Tibial nerve (tissue), 4 donors: ENCODE measurements around the gene RUSC1. TPM values are rescaled to one million over a fixed set of nuclear protein-coding genes. Genes with fewer than 3 reads are reported as not detected.
A peak's percentile ranks its signal among the peaks of the same experiment; 100 is the strongest.

Experiments
- DNase-seq, 2 donors: peaks; one replicate each; pipeline ENCODE4 v3.0.0-alpha.2; 2019; ENCODE audit warnings: low spot score in 2 of 2
- H3K27ac ChIP-seq, 4 donors: fragments of 200-600 bp; sonication (generic) in 3 of 4; one replicate each; pipeline ENCODE4 v1.5.1; 2017 to 2019; ENCODE audit warnings: mild to moderate bottlenecking in 1 of 4
- H3K27me3 ChIP-seq, 2 donors: fragments of 200-600 bp; sonication (generic) in 1 of 2; one replicate each; pipeline versions ENCODE4 v1.5.1 to v1.6.0; 2017 to 2019
- H3K36me3 ChIP-seq, 3 donors: fragments of 200-600 bp; sonication (generic); one replicate each; pipeline ENCODE4 v1.5.1; 2018 to 2019
- H3K4me1 ChIP-seq, 4 donors: fragments of 200-600 bp; sonication (generic) in 3 of 4; one replicate each; pipeline ENCODE4 v1.5.1; 2017 to 2019
- H3K4me3 ChIP-seq, 4 donors: fragments of 200-600 bp; sonication (generic) in 3 of 4; one replicate each; pipeline ENCODE4 v1.5.1; 2017 to 2019; ENCODE audit warnings: mild to moderate bottlenecking in 1 of 4, moderate library complexity in 1 of 4
- H3K9me3 ChIP-seq, 4 donors: fragments of 200-600 bp; sonication (generic) in 3 of 4; one replicate each; pipeline ENCODE4 v1.5.1; 2017 to 2019
- EP300 ChIP-seq, 2 donors: sonication (generic); formaldehyde crosslinking; IDR thresholded peaks; one replicate each; pipeline ENCODE4 v1.6.1; 2017; ENCODE audit warnings: antibody characterized with exemption in 2 of 2, mild to moderate bottlenecking in 1 of 2
- POLR2A ChIP-seq, 2 donors: fragments of 450-650 bp; IDR thresholded peaks; one replicate each; pipeline ENCODE4 v1.6.1; 2017; ENCODE audit warnings: antibody characterized with exemption in 2 of 2, mild to moderate bottlenecking in 2 of 2, moderate library complexity in 2 of 2
- WGBS, 2 donors: methylation state at CpG; one replicate each; pipeline ENCODE4 v1.1.5; 2018; 5-methylcytosine and 5-hydroxymethylcytosine counted together
- total RNA-seq, 4 donors: library from RNA; depleted of rRNA; stranded (reverse); fragments of >200 nt; gene quantifications; one replicate each; pipeline ENCODE4 v1.1.0, GENCODE V29; 2016
- TF ChIP-seq, protein P1 (sequence below), 5 experiments: fragments of 200-600 bp in 3 of 5; fragments of 450-650 bp in 2 of 5; sonication (generic) in 3 of 5; IDR thresholded peaks; one replicate each; pipeline ENCODE4 v1.5.1; 2016 to 2019; ENCODE audit warnings: antibody characterized with exemption in 5 of 5, mild to moderate bottlenecking in 3 of 5, moderate library complexity in 2 of 5

RUSC1 gene
- total RNA-seq = 10 to 100 TPM; 22.2 to 36.0 (median 26.5) TPM

GRCh38 chr1:155320661-155321617 is at the start of gene RUSC1:
RUSC1 (plus strand) TSS chr1:155320894; CDS start chr1:155321774, 880 bp downstream.
- TF ChIP-seq POLR2A (IDR thresholded peaks at IDR 0.05) (peak in 1 of 2 donors; percentile 64), EP300 (IDR thresholded peaks at IDR 0.05) (peak; percentile 63 to 80)
- TF ChIP-seq, protein P1, sequence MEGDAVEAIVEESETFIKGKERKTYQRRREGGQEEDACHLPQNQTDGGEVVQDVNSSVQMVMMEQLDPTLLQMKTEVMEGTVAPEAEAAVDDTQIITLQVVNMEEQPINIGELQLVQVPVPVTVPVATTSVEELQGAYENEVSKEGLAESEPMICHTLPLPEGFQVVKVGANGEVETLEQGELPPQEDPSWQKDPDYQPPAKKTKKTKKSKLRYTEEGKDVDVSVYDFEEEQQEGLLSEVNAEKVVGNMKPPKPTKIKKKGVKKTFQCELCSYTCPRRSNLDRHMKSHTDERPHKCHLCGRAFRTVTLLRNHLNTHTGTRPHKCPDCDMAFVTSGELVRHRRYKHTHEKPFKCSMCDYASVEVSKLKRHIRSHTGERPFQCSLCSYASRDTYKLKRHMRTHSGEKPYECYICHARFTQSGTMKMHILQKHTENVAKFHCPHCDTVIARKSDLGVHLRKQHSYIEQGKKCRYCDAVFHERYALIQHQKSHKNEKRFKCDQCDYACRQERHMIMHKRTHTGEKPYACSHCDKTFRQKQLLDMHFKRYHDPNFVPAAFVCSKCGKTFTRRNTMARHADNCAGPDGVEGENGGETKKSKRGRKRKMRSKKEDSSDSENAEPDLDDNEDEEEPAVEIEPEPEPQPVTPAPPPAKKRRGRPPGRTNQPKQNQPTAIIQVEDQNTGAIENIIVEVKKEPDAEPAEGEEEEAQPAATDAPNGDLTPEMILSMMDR (IDR thresholded peaks at IDR 0.05) = peak in 1 of 5 experiments; percentile 14
- peak within 1 kb of the TSS; percentile 31 to 89 (median 62) for H3K4me3 ChIP-seq
- H3K4me1 ChIP-seq = peaks cover 0 to 46% (median 24%) of the 10 kb centered on the region in 4 donors
- WGBS, 2 donors = 6 to 12% methylated on average over 43 to 51 of the region's 51 CpGs
- peak; percentile 68 to 72 for DNase-seq
- H3K27me3 ChIP-seq = no peaks in the 10 kb centered on the region
- H3K9me3 ChIP-seq = no peaks in the 10 kb centered on the region
- peaks cover 0 to 28% (median 4%) of the 10 kb centered on the region in 3 donors for H3K36me3 ChIP-seq
- peak within 1 kb of the TSS; percentile 96 to 100 (median 98) for H3K27ac ChIP-seq

- TF ChIP-seq, protein P1 (IDR thresholded peaks at IDR 0.05) = no peak
- TF ChIP-seq EP300 (IDR thresholded peaks at IDR 0.05) = no peak
- peak overlapping the region; percentile 60 to 89 (median 80) for H3K4me3 ChIP-seq
- H3K27ac ChIP-seq = peak overlapping the region; percentile 94 to 98 (median 95)
- H3K36me3 ChIP-seq = peaks cover 6 to 41% (median 28%) of the 10 kb centered on the region in 3 donors
- H3K27me3 ChIP-seq = no peaks in the 10 kb centered on the region
- H3K4me1 ChIP-seq = peaks cover 0 to 44% (median 22%) of the 10 kb centered on the region in 4 donors
- no peaks in the 10 kb centered on the region for H3K9me3 ChIP-seq
- peak in 1 of 2 donors; percentile 37 for DNase-seq
- 4 to 7% methylated on average over 25 to 39 of the region's 44 CpGs for WGBS, 2 donors
Observed at GRCh38 chr1:155272466-155273342, 48.0 kb upstream of the RUSC1 start.

GRCh38 chr1:155273343-155274245 is 47.1 kb upstream of the RUSC1 start, which contains the start of gene CLK2:
CLK2 (minus strand) TSS chr1:155273504; CDS start chr1:155270977, 2,527 bp downstream.
- peak; percentile 87 for DNase-seq
- Histone ChIP-seq H3K9me3 (no peaks in the 10 kb centered on the region), H3K4me3 (peak within 1 kb of the TSS; percentile 60 to 89 (median 80)), H3K4me1 (peaks cover 0 to 53% (median 29%) of the 10 kb centered on the region in 4 donors), H3K36me3 (peaks cover 6 to 32% (median 19%) of the 10 kb centered on the region in 3 donors), H3K27me3 (no peaks in the 10 kb centered on the region), H3K27ac (peak within 1 kb of the TSS; percentile 94 to 98 (median 95))
- 17 to 21% methylated on average over 38 to 46 of the region's 61 CpGs for WGBS, 2 donors
- TF ChIP-seq POLR2A (IDR thresholded peaks at IDR 0.05) (peak; percentile 49 to 74), EP300 (IDR thresholded peaks at IDR 0.05) (peak; percentile 85 to 97)
- TF ChIP-seq, protein P1 (IDR thresholded peaks at IDR 0.05) = peak in 1 of 5 experiments; percentile 28

DNA sequence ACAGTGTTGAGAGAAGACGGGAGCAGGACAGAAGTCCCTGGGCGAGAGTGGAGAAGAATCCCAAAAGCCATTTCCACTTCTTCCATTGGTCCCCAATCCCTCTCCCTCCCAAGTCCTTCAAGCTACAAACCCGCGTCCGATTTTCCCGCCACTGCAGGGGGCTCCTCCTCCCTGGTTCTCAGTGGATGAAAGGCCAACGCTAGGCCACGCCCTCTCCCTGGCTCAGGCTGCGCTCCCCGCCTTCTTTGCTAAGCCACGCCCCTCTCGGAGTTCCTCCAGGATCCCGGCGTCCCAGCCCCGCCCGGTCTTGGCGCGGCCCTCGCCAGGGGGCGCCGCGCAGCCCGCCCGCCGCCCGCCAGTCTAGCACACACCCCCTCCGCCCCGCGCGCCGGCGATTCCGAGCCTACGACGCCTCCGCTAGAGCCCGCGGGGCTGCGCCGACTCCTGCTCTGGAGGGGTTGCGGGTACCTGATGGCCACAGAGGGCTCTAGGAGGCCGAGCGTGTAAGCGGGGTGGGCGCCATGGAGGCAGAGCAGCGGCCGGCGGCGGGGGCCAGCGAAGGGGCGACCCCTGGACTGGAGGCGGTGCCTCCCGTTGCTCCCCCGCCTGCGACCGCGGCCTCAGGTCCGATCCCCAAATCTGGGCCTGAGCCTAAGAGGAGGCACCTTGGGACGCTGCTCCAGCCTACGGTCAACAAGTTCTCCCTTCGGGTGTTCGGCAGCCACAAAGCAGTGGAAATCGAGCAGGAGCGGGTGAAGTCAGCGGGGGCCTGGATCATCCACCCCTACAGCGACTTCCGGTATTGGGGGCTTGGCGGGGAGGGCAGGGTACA is 43.4 kb upstream of the RUSC1 start, which contains the start of gene HCN3:
TSS of gene HCN3 (plus strand) at position 394 of the 832 bp plus-strand sequence. CDS start at position 522, 128 bp downstream.
- WGBS, 2 donors = 1 to 3% methylated on average over 41 to 55 of the region's 68 CpGs
- Histone ChIP-seq H3K27me3 (no peaks in the 10 kb centered on the region), H3K27ac (peak within 1 kb of the TSS in 3 of 4 donors; percentile 72 to 86 (median 78))

More for the DNA sequence above, 43.4 kb upstream of the RUSC1 start, which contains the start of gene HCN3:
- TF ChIP-seq, protein P1 (IDR thresholded peaks at IDR 0.05) = peak; percentile 81 to 94 (median 85)
- TF ChIP-seq EP300 (IDR thresholded peaks at IDR 0.05) = peak in 1 of 2 donors; percentile 28
- TF ChIP-seq POLR2A (IDR thresholded peaks at IDR 0.05) = no peak
- Histone ChIP-seq H3K4me3 (peak within 1 kb of the TSS; percentile 43 to 89 (median 78)), H3K36me3 (no peaks in the 10 kb centered on the region), H3K4me1 (peaks cover 0 to 38% (median 20%) of the 10 kb centered on the region in 4 donors), H3K9me3 (no peaks in the 10 kb centered on the region)
- DNase-seq = peak; percentile 96 to 98
